ELF-1 (cell line): Measurements from ENCODE around the gene IQGAP2.
"Not testable (repeated sequence)": the region's sequence is repeated elsewhere in the genome, so short reads cannot be mapped to it uniquely, and the experiment has no call there.

Experiments
- DNase-seq: peaks from one replicate; pipeline ENCODE4 v3.0.0-alpha.2; 2016; ENCODE audit warnings: low read depth, low spot score

IQGAP2 gene

DNA sequence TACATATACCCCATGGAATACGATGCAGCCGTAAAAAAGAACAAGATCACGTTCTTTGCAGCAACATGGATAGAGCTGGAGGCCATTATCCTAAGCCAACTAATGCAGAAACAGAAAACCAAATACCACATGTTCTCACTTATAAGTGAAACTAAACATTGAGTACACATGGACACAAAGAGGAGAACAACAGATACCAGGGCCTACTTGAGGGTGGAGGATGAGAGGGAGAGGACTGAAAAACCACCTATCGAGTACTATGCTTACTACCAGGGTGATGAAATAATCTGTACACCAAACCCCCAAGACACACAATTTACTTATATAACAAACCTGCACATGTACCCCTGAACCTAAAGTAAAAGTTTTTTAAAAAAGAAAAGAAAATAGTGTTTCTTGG, 338.4 kb downstream of the IQGAP2 start:
- not testable (repeated sequence) for DNase-seq

DNA sequence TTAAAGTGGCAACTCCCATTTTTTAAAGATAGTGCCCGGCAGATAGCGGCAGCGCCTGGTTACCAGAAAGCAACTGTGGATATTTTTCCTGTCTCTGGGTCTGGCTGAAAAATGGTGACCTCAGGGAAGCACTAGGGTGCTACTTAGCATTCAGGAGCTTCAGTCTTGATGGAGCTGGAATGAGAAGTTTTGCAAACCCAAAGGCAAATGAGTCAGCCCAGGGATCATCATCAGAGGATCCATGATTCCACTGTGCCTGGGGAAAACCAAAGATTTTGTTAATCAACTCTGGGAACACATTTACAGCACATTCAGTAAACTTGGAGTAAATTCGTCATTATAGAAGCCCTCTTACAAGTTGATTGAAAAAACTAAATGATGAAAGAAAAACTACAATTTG, 339.5 kb downstream of the IQGAP2 start:
- peak; percentile 25 for DNase-seq

DNA sequence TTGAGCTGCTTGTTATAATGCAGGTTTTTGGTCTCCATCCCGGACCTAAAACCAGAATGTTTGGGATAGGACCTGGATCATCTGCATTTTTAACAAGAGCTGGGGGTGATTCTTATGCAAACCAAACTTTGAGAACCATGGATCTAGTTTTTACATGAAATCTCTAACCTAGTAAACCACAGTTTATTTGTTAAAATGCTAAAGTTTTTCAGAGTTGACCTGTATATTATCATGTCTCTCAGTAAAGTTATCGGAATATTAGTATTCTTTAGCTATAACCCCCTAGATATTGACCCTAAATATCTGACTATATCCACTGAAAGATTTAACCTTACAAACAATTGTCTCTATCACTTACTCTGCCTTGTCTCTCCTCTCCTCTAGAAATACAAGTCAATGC, 341.5 kb downstream of the IQGAP2 start:
- DNase-seq = no peak

DNA sequence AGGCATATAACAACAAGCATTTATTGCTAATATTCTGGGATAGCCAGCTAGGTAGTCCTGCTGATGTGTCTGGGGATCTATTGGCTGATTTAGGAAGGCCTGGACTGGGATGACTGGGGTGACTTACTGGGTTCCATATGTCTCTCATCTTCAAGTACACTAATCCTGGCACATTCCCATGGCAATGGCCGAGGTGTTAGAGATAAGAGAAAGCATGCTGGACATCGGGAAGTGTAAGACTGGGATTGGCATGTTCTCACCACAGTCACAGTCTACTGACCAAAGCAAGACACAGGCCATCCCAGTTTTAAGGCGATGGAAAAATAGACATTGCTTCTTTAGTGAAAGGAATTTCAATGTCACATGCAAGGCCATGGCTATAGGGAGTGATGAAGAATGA, 342.6 kb downstream of the IQGAP2 start:
- DNase-seq = no peak

DNA sequence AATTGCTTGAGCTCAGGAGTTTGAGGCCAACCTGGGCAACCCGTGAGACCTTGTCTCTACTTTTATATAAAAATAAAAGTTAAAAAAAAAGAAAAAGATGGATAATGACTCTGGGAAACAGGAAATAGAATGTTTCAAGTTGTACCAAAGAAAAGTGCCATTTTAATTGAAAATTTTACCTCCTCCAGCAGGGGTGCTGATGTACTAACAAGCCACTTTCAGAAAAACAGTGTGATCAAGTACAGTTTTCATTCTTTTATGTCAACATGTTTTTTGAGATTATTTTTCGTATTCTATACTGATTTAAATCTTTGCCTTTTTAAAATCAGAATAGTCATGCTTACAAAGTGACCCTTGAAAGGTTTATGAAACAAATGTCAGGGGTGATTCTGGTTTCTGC, 343.6 kb downstream of the IQGAP2 start:
- DNase-seq = no peak

DNA sequence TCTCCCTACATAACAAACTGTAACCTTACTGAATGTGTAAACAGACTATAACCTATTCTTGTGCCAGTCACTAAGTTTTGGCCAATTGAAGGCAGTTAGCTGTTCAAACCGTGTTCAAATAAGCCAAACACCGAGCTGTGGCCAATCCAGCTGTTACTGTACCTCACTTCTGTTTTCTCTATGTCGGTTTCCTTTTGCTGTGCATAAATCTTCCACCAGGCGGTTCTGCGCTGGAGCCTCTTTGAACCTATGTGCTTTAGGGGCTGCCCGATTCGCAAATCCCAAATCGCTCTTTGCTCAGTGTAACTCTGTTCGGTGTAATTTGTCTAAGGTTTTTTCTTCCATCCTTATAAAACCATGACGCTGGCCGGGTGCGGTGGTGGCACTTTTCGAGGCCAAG, 344.6 kb downstream of the IQGAP2 start:
- DNase-seq = no peak

DNA sequence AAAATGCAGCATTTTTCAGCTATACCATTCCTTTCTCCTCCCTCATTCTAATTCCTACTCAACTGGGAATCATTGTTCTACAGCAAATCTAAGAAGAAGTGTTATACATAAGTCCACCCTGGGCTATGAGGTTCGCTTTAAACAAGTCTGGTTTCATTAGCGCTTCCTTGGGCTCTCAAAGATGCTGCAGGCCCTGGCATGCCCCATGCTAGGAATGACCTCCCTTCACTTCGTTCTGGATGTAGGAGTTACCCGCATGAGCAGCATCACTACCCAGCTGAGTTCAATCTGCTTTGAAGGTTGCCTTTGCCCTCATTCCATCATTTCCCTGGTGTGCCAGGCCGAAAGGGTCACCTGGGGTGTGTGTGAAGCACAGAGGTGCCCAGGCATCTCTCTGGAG, 348.2 kb downstream of the IQGAP2 start:
- DNase-seq = no peak

DNA sequence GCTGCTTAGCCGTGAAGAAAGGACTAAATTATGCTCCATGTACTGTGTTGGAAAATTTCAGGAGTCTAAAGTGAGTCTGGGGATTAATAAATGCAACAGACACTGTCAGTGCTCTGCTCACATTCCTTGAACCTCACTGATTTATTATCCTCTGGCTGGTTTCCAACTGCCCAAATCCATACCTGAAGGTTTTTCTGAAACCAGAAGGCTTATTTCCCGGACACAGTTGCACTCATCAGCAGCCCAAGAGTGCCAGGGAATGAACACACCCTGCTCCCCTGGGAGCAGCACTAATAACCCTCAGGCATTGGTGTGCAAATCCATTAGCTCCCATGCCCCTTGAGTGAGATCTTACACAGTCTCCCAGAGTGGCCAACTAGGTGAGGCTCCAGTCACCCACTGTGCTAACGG, 351.6 kb downstream of the IQGAP2 start:
- DNase-seq = no peak

DNA sequence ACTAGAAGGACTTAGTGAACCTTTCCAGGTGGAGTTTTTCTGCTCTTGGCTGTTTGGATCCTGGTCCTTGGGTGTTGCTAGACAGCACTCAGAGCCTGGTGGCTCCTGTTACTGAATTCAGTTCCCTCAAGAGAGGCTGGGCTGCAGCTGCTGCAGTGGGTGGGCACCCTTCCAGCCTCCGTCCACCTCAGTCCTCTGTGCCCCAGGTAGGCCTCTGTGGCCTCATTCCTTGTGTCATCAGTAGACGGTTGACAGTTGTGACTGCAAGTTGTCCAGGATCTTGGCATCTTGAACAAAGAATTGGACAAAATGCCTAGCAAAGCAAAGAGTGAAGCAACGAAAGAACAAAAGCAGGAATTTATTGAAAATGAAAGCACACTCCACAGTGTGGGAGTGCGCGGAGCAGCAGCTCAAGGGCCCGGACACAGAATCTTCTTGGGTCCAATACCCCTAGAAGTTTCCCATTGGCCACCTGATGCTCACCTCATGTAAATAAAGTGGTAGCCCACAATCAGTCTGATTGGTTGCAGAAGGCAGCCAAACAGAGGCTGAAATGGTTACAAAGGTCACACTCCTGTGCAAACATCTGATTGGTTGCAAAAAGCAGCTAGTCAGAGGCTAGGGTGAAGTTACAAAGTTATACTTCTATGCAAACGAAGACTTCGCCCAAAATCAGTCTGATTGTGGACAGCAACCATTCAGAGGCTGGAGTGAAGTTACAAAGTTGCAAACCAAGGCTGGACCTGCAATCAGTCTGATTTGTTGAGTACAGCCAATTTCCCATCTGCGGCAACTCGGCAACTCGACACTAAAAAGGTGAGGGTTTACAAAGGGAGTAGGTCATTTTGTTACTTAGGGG, 352.9 kb downstream of the IQGAP2 start:
- DNase-seq = no peak

DNA sequence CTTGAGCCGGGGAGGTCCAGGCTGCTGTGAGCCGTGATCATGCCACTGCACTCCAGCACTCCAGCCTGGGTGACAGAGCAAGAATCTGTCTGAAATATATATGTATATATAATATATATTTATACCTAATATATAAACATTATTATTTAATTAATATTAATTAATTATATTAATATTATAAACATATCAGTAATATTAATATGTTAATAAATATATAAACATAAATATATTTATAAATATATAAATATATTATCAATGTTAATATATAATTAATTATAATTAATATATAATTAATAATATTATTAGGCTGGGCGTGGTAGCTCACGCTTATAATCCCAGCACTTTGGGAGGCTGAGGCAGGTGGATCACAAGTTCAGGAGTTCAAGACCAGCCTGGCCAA, 354.0 kb downstream of the IQGAP2 start:
- DNase-seq = no peak
